ENCODE results near the gene VOPP1. TPM values are rescaled to one million over a fixed set of nuclear protein-coding genes. Genes with fewer than 3 reads are reported as not detected.

Gene VOPP1
- total RNA-seq, 4 donors from 2014 or later = 22.1 to 58.9 (median 39.8) TPM

GRCh38 chr7:55496906-55497305 lies 75.4 kb downstream of the VOPP1 start:
- H3K9me3 ChIP-seq = no peaks in the 10 kb centered on the region
- DNase-seq = no peak
- no peak overlapping the region for H3K27ac ChIP-seq
- H3K27me3 ChIP-seq = no peaks in the 10 kb centered on the region
- no peaks in the 10 kb centered on the region for H3K36me3 ChIP-seq
- no peak overlapping the region for H3K4me3 ChIP-seq
- TF ChIP-seq CTCF (IDR thresholded peaks at IDR 0.05) (no peak), POLR2A (IDR thresholded peaks at IDR 0.05) (no peak)
- intact Hi-C loops (cut with DNase I; ENCODE audit: low total_unique reads) = no loop called here
- no peaks in the 10 kb centered on the region for H3K4me1 ChIP-seq

DNA sequence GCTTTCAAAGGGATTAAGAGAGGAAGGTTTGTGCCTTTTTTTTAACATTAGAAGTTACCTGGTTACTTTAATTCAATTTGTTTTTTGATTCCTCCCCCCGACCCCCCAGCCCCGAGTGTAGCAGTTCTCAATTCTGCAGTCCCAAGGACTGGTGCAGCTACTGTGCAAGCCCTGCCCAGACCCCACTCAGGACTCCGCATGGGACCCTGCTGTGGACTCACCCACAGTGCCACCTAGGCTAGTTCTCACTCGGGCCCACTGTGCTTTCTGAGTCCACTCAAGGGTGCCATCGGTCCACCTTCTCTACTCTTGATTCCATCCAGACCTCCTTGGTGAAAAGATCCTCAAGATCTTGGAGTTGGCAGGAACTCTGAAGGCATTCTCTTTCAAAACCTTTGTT lies 77.4 kb downstream of the VOPP1 start:
- Histone ChIP-seq H3K9me3 (no peaks in the 10 kb centered on the region), H3K27ac (no peak overlapping the region), H3K27me3 (no peaks in the 10 kb centered on the region), H3K4me1 (no peaks in the 10 kb centered on the region), H3K36me3 (no peaks in the 10 kb centered on the region), H3K4me3 (no peak overlapping the region)
- DNase-seq = no peak
- no peak for TF ChIP-seq POLR2A (IDR thresholded peaks at IDR 0.05)
- no peak for TF ChIP-seq CTCF (IDR thresholded peaks at IDR 0.05)
- intact Hi-C loops (cut with DNase I; ENCODE audit: low total_unique reads) = no loop called here

DNA sequence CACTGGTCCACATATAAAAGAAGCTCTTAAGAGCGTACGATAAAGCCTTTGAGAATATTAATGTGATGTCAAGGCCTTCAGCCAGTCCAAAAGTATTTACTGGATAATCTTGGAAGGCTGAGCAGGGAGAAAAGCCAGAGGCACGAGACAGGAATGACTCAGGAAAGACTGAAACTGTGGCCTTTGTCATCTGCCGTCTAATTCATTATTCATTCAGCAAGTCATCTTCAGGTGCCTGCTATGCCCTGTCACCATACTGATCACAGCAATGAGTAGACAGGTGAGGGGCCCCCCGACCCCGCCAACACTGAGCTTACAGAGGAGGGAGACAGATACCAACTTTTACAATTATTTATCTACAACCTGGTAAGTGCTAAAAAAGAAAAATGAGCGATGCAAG lies 78.9 kb downstream of the VOPP1 start:
- Histone ChIP-seq H3K4me3 (no peak overlapping the region), H3K4me1 (no peaks in the 10 kb centered on the region), H3K36me3 (no peaks in the 10 kb centered on the region), H3K9me3 (no peaks in the 10 kb centered on the region), H3K27ac (peak overlapping the region in 1 of 2 donors; percentile 3), H3K27me3 (no peaks in the 10 kb centered on the region)
- no peak for TF ChIP-seq POLR2A (IDR thresholded peaks at IDR 0.05)
- no peak for TF ChIP-seq CTCF (IDR thresholded peaks at IDR 0.05)
- intact Hi-C loops (cut with DNase I; ENCODE audit: low total_unique reads) = no loop called here
- DNase-seq = no peak

GRCh38 chr7:55491346-55491745 lies 81.0 kb downstream of the VOPP1 start:
- no peaks in the 10 kb centered on the region for H3K27me3 ChIP-seq
- intact Hi-C loops (cut with DNase I; ENCODE audit: low total_unique reads) = no loop called here
- peaks cover 0 to 6% of the 10 kb centered on the region in 2 donors for H3K4me1 ChIP-seq
- DNase-seq = no peak
- no peaks in the 10 kb centered on the region for H3K36me3 ChIP-seq
- TF ChIP-seq CTCF (IDR thresholded peaks at IDR 0.05) = no peak
- TF ChIP-seq POLR2A (IDR thresholded peaks at IDR 0.05) = no peak
- H3K27ac ChIP-seq = no peak overlapping the region
- no peaks in the 10 kb centered on the region for H3K9me3 ChIP-seq
- no peak overlapping the region for H3K4me3 ChIP-seq

GRCh38 chr7:55490099-55490498 lies 82.2 kb downstream of the VOPP1 start:
- intact Hi-C loops (cut with DNase I; ENCODE audit: low total_unique reads) = no loop called here
- no peak for TF ChIP-seq CTCF (IDR thresholded peaks at IDR 0.05)
- no peak for TF ChIP-seq POLR2A (IDR thresholded peaks at IDR 0.05)
- H3K36me3 ChIP-seq = no peaks in the 10 kb centered on the region
- H3K4me1 ChIP-seq = peaks cover 0 to 14% of the 10 kb centered on the region in 2 donors
- no peak for DNase-seq
- no peaks in the 10 kb centered on the region for H3K9me3 ChIP-seq
- H3K4me3 ChIP-seq = no peak overlapping the region
- H3K27ac ChIP-seq = no peak overlapping the region
- no peaks in the 10 kb centered on the region for H3K27me3 ChIP-seq

All from uterus (tissue), 4 donors.